ENCODE measurements around the gene SERPINE1.

SERPINE1 gene

DNA sequence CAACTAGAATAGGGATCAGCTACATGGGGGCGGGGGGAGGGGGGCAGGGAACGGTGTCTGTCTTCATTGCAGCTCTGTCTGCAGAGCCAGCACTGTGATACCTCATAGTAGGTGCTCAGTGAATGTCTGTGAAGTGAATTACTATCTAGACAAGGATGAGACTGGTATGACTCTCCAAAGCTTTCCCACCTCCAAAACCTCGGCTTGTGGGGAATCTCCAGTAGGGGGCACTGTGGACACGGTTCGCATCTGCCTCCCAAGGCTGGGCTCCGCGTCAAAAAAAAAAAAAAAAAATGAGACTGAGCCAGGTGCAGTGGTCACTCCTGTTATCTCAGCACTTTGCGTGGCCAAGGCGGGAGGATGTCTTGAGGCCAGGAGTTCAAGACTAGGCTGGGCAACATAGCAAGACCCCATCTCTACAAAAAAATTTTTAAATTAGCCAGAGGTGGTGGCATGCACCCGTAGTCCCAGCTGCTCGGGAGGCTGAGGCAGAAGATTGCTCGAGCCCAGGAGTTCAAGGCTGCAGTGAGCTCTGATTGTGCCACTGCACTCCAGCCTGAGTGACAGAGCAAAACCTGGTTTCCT lies 32.0 kb upstream of the SERPINE1 start:
- TF ChIP-seq, protein P1, sequence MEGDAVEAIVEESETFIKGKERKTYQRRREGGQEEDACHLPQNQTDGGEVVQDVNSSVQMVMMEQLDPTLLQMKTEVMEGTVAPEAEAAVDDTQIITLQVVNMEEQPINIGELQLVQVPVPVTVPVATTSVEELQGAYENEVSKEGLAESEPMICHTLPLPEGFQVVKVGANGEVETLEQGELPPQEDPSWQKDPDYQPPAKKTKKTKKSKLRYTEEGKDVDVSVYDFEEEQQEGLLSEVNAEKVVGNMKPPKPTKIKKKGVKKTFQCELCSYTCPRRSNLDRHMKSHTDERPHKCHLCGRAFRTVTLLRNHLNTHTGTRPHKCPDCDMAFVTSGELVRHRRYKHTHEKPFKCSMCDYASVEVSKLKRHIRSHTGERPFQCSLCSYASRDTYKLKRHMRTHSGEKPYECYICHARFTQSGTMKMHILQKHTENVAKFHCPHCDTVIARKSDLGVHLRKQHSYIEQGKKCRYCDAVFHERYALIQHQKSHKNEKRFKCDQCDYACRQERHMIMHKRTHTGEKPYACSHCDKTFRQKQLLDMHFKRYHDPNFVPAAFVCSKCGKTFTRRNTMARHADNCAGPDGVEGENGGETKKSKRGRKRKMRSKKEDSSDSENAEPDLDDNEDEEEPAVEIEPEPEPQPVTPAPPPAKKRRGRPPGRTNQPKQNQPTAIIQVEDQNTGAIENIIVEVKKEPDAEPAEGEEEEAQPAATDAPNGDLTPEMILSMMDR (IDR thresholded peaks at IDR 0.05; ENCODE audit: low read depth, low read length, missing control alignments), result peak; percentile 55
- DNase-seq (ENCODE audit: low read depth), result no peak
- H3K4me3 ChIP-seq (ENCODE audit: low read depth, low read length), result no peak overlapping the region

DNA sequence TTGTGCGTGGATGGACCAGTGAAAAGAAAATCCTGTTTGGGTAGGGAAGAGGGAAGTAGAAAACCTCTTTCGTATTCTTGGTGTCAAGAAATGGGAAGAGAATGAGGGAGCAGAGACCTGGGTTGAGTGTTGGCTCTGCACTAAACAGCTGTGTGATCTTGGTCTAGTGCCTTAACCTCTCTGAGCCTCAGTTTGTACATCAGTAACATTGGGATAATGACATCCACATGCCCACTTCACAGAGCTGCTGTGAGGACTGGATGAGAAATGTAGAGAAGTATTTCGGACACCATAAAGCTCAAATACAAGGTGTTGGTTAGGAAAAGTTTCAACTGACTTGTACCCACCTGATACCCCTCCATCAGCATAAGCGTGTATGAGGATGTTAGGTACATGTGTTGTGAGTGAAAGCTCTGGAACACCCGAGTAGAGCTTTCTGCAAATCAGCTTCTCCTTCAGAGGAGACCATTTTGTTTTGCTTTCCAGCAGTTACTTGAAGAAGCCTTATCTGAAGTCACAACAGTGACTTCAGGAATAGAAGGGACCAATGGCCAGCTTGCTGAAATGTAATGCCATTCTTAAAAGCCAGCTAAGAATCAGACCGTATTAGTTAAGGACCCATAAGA lies 30.5 kb upstream of the SERPINE1 start:
- H3K4me3 ChIP-seq (ENCODE audit: low read depth, low read length), result no peak overlapping the region
- DNase-seq (ENCODE audit: low read depth), result no peak
- TF ChIP-seq, protein P1 (IDR thresholded peaks at IDR 0.05; ENCODE audit: low read depth, low read length, missing control alignments), result no peak

DNA sequence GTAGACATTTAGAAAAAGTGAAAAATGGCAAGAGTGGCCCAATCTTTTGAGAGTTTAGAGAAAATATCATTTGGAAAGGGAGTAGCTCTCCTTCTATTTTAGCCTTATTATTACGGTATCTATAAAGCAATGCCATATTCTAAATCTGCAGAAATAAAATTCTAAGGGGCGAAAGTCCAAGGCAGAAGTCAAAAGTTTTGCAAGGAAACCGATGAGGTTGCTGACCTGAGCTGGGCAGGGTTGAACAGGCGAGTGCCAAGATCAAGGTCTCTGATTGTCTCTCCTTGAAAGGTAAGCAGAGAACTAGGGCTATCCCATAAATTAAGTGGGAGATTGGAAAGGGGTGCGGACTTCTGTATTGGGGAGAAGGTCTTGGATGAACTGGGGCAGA lies 30.0 kb upstream of the SERPINE1 start:
- no peak for DNase-seq (ENCODE audit: low read depth)
- TF ChIP-seq, protein P1 (IDR thresholded peaks at IDR 0.05; ENCODE audit: low read depth, low read length, missing control alignments), result no peak
- no peak overlapping the region for H3K4me3 ChIP-seq (ENCODE audit: low read depth, low read length)

DNA sequence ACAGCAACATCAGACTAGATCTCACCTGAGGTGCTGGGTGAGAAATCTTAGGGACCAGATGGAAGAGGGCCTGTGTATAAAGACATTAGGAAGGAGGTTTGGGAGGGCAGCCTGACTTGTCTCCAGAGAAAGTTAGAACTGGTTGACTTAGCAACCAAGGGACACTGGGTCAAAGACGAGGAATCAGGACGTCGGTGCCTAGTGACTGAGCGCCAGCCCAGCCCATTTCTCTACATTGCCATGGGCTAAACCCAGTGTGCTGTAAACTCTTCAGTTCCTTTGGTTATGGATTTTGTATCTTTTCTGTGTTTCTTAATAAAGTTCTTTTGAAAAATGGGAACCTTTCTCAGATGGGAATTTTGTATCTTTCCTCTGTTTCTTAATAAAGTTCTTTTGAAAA lies 29.3 kb upstream of the SERPINE1 start:
- DNase-seq (ENCODE audit: low read depth), result no peak
- TF ChIP-seq, protein P1 (IDR thresholded peaks at IDR 0.05; ENCODE audit: low read depth, low read length, missing control alignments), result no peak
- no peak overlapping the region for H3K4me3 ChIP-seq (ENCODE audit: low read depth, low read length)

DNA sequence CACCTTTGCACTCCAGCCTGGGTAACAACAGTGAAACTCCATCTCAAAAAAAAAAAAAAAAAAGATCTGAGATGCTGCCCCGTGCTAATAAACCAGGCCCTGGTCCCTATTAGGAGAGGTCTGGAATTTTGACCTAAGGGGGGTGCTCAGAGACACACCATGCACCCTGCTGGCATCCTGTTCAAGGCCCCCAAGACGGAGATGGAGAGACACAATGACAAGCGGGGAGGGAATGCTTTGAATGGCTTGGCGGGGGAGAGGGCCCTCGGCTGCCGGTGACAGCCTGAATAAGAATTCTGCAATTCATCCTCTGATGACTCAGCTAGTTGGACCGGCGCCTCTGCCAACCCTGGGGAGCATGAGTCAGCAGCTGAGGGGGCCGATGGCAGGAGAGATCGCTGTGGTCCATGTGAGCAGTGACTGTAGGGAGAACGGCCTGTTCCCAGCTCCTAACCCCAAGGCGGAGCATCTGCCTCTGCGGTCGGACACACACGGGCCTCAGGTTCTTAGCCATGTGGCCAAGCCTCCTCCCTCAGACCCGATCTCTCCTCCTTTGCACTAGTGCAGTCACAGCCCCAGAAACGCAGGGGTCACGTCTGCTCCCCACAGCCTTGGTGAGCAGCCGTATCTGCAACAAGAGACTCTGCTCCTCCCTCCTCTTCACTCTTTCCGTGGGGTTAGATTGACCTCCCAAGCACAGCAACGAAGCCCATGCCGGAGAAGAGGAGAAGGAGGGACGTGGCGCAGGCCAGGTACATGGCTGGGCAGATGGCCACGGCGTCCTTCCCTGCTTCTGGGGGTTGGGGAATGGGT lies 26.7 kb upstream of the SERPINE1 start:
- TF ChIP-seq, protein P1 (IDR thresholded peaks at IDR 0.05; ENCODE audit: low read depth, low read length, missing control alignments), result no peak
- no peak for DNase-seq (ENCODE audit: low read depth)
- H3K4me3 ChIP-seq (ENCODE audit: low read depth, low read length), result no peak overlapping the region

DNA sequence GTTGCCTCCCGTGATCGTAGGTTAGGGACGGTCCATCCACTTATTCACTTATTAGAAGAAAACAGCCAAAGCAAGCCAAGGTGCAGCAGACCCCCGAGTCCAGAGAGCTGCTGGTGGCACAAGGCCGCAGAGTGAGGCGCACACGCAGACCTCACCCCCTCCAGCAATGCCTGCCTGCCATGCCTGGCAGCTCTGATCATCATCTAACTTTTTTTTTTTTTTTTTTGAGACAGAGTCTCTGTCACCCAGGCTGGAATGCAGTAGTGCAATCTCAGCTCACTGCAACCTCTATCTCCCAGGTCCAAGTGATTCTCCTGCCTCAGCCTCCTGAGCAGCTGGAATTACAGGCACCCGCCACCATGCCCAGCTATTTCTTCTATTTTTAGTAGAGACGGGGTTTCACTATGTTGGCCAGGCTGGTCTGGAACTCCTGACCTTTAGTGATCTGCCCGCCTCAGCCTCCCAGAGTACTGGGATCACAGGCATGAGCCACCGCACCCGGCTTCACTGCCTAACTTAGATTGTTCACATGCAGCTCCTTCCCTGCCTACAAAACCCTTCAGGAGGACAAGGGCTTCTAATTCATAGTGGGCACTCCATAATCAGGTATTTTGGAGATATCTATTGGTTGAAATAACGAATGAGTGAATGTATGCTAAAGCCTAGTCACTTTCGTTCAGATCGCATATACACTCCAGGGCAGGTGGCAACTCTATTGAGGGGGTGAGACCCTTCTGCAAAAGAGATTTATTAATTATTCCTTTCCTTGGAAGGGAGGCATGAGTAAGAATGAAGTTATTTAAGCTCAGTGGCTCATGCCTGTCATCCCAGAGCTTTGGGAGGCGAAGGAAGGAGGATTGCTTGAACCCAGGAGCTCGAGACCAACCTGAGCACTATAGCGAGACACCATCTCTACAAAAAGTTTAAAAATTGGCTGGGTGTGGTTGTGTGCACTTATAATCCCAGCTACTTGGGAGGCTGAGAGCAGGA lies 25.8 kb upstream of the SERPINE1 start:
- no peak overlapping the region for H3K4me3 ChIP-seq (ENCODE audit: low read depth, low read length)
- no peak for DNase-seq (ENCODE audit: low read depth)
- TF ChIP-seq, protein P1 (IDR thresholded peaks at IDR 0.05; ENCODE audit: low read depth, low read length, missing control alignments), result no peak

Data from GM12864 (cell line).